WERI-Rb-1 (cell line): ENCODE results near the gene FTO.
"Not testable (repeated sequence)": the region's sequence is repeated elsewhere in the genome, so short reads cannot be mapped to it uniquely, and the experiment has no call there.

Experiments
- DNase-seq: peaks from one replicate; pipeline ENCODE4 v3.0.0-alpha.2; 2020
- H3K27ac ChIP-seq: fragments of 250-450 bp; sonication (Bioruptor Pico); 2 replicates; pipeline ENCODE4 v1.5.1; 2020; ENCODE audit warnings: mild to moderate bottlenecking, moderate library complexity
- H3K27me3 ChIP-seq: fragments of 250-450 bp; sonication (Bioruptor Pico); 2 replicates; pipeline ENCODE4 v1.5.1; 2021; ENCODE audit warnings: mild to moderate bottlenecking, low read depth, moderate library complexity; ENCODE audit not compliant: insufficient read depth, severe bottlenecking
- H3K36me3 ChIP-seq: fragments of 250-450 bp; sonication (Bioruptor Pico); 2 replicates; pipeline ENCODE4 v1.5.1; 2020; ENCODE audit warnings: mild to moderate bottlenecking, moderate library complexity
- H3K4me3 ChIP-seq: 2 replicates; pipeline ENCODE4 v1.5.1; 2011; ENCODE audit warnings: low read depth, mild to moderate bottlenecking, control low read depth, low read length
- H3K9me3 ChIP-seq: fragments of 250-450 bp; sonication (Bioruptor Pico); 2 replicates; pipeline ENCODE4 v1.5.1; 2021; ENCODE audit warnings: mild to moderate bottlenecking, moderate library complexity; ENCODE audit not compliant: severe bottlenecking
- TF ChIP-seq, protein P1 (sequence below): IDR thresholded peaks from 2 replicates; pipeline ENCODE4 v1.5.1; 2011; ENCODE audit warnings: low read depth, mild to moderate bottlenecking, control low read depth, inconsistent platforms, low read length

The FTO gene

DNA sequence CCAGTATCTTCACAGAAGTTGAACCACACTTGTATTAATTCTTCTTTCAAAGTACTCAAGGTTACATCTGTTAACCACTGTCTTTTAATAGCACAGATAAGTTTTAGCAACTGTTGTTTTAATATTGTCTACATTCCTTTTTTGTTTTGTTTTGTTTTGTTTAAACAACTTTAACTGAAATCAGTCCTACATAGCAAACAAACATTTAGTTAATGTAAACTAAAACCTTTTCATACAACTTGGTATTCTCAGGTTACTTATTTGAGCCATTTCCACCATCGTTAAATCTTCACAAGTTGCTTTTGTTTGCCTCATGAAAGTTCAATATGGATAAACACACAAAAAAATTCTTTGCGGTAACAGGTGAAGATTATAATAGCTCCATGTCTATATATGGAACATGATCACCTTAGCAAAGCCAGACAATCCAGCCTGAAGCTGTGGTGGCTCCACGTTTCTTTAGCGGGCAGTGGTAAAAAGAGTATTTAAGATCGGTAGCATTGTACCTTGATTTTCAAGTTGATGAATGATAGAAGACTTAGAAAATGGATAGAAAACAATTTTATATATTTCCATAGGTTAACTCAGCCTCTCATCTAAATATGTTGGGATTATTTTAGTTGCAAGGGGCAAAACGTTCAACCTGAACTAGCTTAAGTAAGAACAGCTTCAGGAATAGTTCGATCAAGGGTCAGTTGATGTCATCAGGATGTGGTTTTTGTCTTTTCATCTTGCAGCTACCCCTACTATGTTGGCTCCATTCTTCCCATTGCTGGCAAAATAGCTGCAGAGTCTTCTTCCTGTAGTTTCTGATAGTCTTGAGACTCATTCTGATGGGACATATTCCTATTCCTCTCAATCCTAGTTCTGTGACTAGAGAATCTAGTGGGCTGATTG is 182.8 kb downstream of the FTO start:
- Histone ChIP-seq H3K27ac (no peak overlapping the region), H3K4me3 (no peak overlapping the region), H3K9me3 (no peaks in the 10 kb centered on the region), H3K27me3 (no peaks in the 10 kb centered on the region), H3K36me3 (peaks cover 7% of the 10 kb centered on the region; the same call in 1 of the 2 replicates)
- no peak for DNase-seq
- TF ChIP-seq, protein P1, sequence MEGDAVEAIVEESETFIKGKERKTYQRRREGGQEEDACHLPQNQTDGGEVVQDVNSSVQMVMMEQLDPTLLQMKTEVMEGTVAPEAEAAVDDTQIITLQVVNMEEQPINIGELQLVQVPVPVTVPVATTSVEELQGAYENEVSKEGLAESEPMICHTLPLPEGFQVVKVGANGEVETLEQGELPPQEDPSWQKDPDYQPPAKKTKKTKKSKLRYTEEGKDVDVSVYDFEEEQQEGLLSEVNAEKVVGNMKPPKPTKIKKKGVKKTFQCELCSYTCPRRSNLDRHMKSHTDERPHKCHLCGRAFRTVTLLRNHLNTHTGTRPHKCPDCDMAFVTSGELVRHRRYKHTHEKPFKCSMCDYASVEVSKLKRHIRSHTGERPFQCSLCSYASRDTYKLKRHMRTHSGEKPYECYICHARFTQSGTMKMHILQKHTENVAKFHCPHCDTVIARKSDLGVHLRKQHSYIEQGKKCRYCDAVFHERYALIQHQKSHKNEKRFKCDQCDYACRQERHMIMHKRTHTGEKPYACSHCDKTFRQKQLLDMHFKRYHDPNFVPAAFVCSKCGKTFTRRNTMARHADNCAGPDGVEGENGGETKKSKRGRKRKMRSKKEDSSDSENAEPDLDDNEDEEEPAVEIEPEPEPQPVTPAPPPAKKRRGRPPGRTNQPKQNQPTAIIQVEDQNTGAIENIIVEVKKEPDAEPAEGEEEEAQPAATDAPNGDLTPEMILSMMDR = no peak

DNA sequence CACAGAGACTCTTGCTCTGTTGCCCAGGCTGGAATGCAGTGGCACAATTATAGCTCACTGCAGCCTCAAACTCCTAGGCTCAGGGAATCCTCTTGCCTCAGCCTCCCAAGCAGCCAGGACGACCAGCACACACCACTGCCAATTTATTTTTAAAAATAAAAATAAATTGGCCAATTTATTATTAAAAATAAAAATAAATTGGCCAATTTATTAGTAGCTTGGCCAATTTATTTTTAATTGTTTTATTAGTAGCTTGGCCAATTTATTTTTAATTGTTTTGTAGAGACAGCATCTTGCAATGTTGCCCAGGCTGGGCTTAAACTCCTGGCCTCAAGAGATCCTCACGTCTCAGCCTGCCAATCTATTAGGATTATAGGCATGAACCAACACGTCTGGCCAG is 184.3 kb downstream of the FTO start:
- TF ChIP-seq, protein P1 = no peak
- DNase-seq = peak; percentile 9
- H3K4me3 ChIP-seq = no peak overlapping the region
- no peak overlapping the region for H3K27ac ChIP-seq
- peaks cover 7% of the 10 kb centered on the region; the same call in 1 of the 2 replicates for H3K36me3 ChIP-seq
- no peaks in the 10 kb centered on the region for H3K27me3 ChIP-seq
- no peaks in the 10 kb centered on the region for H3K9me3 ChIP-seq

DNA sequence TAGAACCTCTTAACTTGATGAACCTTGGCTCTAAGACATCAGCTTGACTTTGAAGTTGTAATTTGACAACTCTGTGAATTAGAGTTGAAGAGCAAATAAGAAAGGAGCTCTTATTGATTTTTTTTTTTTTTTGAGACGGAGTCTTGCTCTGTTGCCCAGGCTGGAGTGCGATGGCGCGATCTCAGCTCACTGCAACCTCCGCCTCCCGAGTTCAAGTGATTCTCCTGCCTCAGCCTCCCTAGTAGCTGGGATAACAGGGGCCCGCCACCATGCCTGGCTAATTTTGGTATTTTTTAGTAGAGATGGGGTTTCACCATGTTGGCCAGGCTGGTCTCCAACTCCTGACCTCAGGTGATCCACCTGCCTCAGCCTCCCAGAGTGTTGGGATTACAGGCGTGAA is 186.9 kb downstream of the FTO start:
- DNase-seq, H3K4me3 ChIP-seq, H3K9me3 ChIP-seq, H3K27me3 ChIP-seq, H3K36me3 ChIP-seq, H3K27ac ChIP-seq: not testable (repeated sequence)

- no peak for DNase-seq
- Histone ChIP-seq H3K27ac (no peak overlapping the region), H3K27me3 (no peaks in the 10 kb centered on the region), H3K4me3 (no peak overlapping the region), H3K36me3 (peaks cover 7% of the 10 kb centered on the region; the same call in 1 of the 2 replicates), H3K9me3 (no peaks in the 10 kb centered on the region)
- TF ChIP-seq, protein P1 = no peak
Observed at GRCh38 chr16:53891409-53892139, 187.6 kb downstream of the FTO start.

DNA sequence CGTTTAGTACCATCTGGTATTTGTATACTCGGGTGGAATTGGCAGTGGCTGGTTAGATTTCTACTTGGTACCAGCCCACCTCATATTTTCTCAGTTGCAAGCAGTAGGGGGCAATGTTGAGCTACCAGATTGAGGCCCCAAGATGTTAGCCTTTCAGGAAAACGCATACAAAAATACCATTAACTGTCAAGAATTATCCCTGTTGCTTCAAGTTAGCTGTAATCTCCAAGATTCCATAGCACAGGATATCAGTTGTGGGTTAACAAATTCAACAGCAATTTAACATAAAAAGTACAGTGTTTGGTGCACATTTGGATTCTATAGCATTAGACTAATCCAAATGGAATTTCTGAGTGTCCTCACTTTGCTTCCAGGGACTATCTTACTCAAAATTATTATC is 188.2 kb downstream of the FTO start:
- peak; percentile 54 for DNase-seq

More for the DNA sequence above, 188.2 kb downstream of the FTO start:
- Histone ChIP-seq H3K4me3 (no peak overlapping the region), H3K27ac (no peak overlapping the region), H3K36me3 (peaks cover 7% of the 10 kb centered on the region; the same call in 1 of the 2 replicates), H3K9me3 (no peaks in the 10 kb centered on the region), H3K27me3 (no peaks in the 10 kb centered on the region)
- TF ChIP-seq, protein P1 = peak; percentile 63
